ENCODE results near the gene OSBPL6.

GRCh38 chr2:178286636-178287035 is 92.3 kb downstream of the OSBPL6 start:
- TF ChIP-seq CTCF (IDR thresholded peaks at IDR 0.05) (no peak), EZH2phosphoT487 (IDR thresholded peaks at IDR 0.05) (no peak), EZH2 (IDR thresholded peaks at IDR 0.05) (no peak)

Measured in neural progenitor cell (in vitro differentiated cells).